Upper lobe of left lung (tissue), 4 donors: ENCODE measurements around the gene KDM4B.

ENCODE experiments used
- CTCF ChIP-seq, 6 experiments: fragments of 450-650 bp in 4 of 6; fragments of 200-600 bp in 2 of 6; sonication (generic) in 2 of 6; IDR thresholded peaks; one replicate each; pipeline ENCODE4 v1.5.1; 2016 to 2019; ENCODE audit warnings: antibody characterized with exemption in 6 of 6
- POLR2AphosphoS5 ChIP-seq, 2 donors: sonication (generic); formaldehyde crosslinking; IDR thresholded peaks; one replicate each; pipeline ENCODE4 v1.5.1; 2017; ENCODE audit warnings: antibody characterized with exemption in 2 of 2

GRCh38 chr19:5055457-5055776, 86.5 kb downstream of the KDM4B start:
- TF ChIP-seq CTCF (IDR thresholded peaks at IDR 0.05) (no peak), POLR2AphosphoS5 (IDR thresholded peaks at IDR 0.05) (no peak)
